PFSK-1 (cell line): Measurements from ENCODE around the gene CLN3.

Experiments
- FOXP2 ChIP-seq: optimal IDR thresholded peaks from 2 replicates; pipeline ENCODE3; 2011; ENCODE audit warnings: borderline replicate concordance, control low read depth, inconsistent platforms; ENCODE audit not compliant: insufficient read depth; ENCODE audit errors: extremely low read length, extremely low read depth
- POLR2AphosphoS5 ChIP-seq: IDR thresholded peaks from 2 replicates; pipeline ENCODE4 v1.6.1; 2012; ENCODE audit warnings: low read depth, mild to moderate bottlenecking, control low read depth, low read length, moderate library complexity
- REST ChIP-seq, 2 experiments: IDR thresholded peaks; 2 replicates each; pipeline versions ENCODE4 v1.6.1 to v1.8.0; 2011 to 2012; ENCODE audit warnings: low read depth in 2 of 2, low read length in 2 of 2, control low read depth in 1 of 2, inconsistent platforms in 1 of 2, mild to moderate bottlenecking in 1 of 2, moderate library complexity in 1 of 2; ENCODE audit not compliant: insufficient read depth in 1 of 2
- SIN3A ChIP-seq: IDR thresholded peaks from 2 replicates; pipeline ENCODE4 v1.6.1; 2012; ENCODE audit warnings: mild to moderate bottlenecking, low read length, moderate library complexity, borderline replicate concordance; ENCODE audit not compliant: insufficient read depth
- TAF1 ChIP-seq: IDR thresholded peaks from 2 replicates; pipeline ENCODE4 v1.6.1; 2012; ENCODE audit warnings: low read length, control low read depth, borderline replicate concordance; ENCODE audit not compliant: insufficient read depth

CLN3 gene

DNA sequence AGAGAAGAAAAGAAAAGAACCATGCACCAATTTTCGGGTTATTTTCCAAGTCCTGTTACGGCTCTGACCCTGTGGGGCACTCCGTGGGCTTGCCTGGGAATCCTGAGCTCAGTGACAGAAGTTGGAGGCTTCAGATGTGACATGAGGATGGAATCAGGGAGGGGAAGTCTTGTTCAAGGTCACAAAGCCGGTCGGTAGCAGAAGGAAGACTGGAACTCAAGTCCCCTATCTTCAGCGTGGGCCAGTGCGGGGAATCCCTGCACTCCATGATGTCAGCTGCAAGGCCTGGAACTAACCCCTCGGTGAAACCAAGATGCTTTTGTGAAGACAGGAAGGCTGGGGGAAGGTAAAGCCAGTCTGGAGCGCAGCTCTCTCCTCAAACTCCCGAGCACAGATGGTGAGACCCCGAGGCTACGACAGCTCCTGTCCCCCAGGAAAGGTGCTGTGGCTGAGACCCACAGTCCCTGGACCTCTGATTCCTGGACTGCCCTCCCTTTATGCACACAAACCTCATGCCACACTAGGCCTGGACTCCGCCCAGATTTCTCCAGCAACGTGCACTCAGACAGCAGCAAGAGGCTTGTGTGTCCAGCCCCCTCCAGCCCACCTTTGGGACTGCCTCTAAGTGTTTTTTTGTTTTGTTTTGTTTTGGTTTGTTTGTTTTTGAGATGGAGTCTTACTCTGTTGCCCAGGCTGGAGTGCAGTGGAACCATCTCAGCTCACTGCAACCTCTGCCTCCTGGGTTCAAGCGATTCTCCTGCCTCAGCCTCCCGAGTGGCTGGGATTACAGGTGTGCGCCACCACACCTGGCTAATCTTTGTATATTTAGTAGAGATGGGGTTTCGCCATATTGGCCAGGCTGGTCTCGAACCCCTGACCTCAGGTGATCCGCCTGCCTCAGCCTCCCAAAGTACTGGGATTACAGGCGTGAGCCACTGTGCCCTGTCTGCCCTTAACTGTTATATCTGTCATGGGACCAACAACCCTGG, 20.2 kb upstream of the CLN3 start:
- TF ChIP-seq SIN3A: no peak
- no peak for TF ChIP-seq POLR2AphosphoS5
- no peak for TF ChIP-seq REST (IDR thresholded peaks at IDR 0.05; ENCODE audit: insufficient read depth in 1 of 2, low read depth in 2 of 2, low read length in 2 of 2)
- TF ChIP-seq FOXP2: no peak
- no peak for TF ChIP-seq TAF1

GRCh38 chr16:28511031-28511430, 19.2 kb upstream of the CLN3 start:
- TF ChIP-seq REST (IDR thresholded peaks at IDR 0.05; ENCODE audit: insufficient read depth in 1 of 2, low read depth in 2 of 2, low read length in 2 of 2) (no peak), FOXP2 (no peak), SIN3A (no peak), TAF1 (no peak), POLR2AphosphoS5 (no peak)

GRCh38 chr16:28505489-28506137, 13.7 kb upstream of the CLN3 start:
- TF ChIP-seq POLR2AphosphoS5: no peak
- no peak for TF ChIP-seq SIN3A
- TF ChIP-seq TAF1: no peak
- no peak for TF ChIP-seq REST (IDR thresholded peaks at IDR 0.05; ENCODE audit: insufficient read depth in 1 of 2, low read depth in 2 of 2, low read length in 2 of 2)

GRCh38 chr16:28504707-28505404, 13.0 kb upstream of the CLN3 start:
- TF ChIP-seq POLR2AphosphoS5: no peak

- TF ChIP-seq FOXP2: no peak
- TF ChIP-seq REST (IDR thresholded peaks at IDR 0.05; ENCODE audit: insufficient read depth in 1 of 2, low read depth in 2 of 2, low read length in 2 of 2): no peak
- TF ChIP-seq TAF1: no peak
- no peak for TF ChIP-seq POLR2AphosphoS5
- no peak for TF ChIP-seq SIN3A
Measured at GRCh38 chr16:28503470-28504259, 11.8 kb upstream of the CLN3 start.
